GM23338 (cell line): ENCODE results near the gene GRHPR. TPM values are rescaled to one million over a fixed set of nuclear protein-coding genes. Genes with fewer than 3 reads are reported as not detected.

Source experiments
- ATAC-seq: fragments of 200-7000 bp; cut with Tn5 transposase; 3 replicates; pipeline ENCODE4 v1.9.1; 2020
- DNase-seq: peaks from one replicate; pipeline ENCODE4 v3.0.0-alpha.2; 2015; ENCODE audit warnings: low spot score
- H2AFZ ChIP-seq: fragments of 200-600 bp; sonication (generic); 2 replicates; pipeline ENCODE4 v1.8.0; 2016; ENCODE audit warnings: antibody characterized with exemption, mild to moderate bottlenecking, moderate library complexity
- H3F3A ChIP-seq: fragments of 200-600 bp; sonication (generic); replicated peaks from 2 replicates; pipeline ENCODE4 v1.8.0; 2017; ENCODE audit warnings: antibody characterized with exemption, mixed run types, low read depth
- H3K27ac ChIP-seq: fragments of 200-600 bp; sonication (generic); 2 replicates; pipeline ENCODE4 v1.6.1; 2016; ENCODE audit warnings: low read depth
- H3K27me3 ChIP-seq: fragments of 200-600 bp; sonication (generic); 2 replicates; pipeline ENCODE4 v1.8.0; 2016; ENCODE audit warnings: mild to moderate bottlenecking, mixed run types, moderate library complexity; ENCODE audit not compliant: insufficient read depth
- H3K36me3 ChIP-seq: fragments of 200-600 bp; sonication (generic); 2 replicates; pipeline ENCODE4 v1.8.0; 2016; ENCODE audit warnings: mild to moderate bottlenecking; ENCODE audit not compliant: insufficient read depth
- H3K4me1 ChIP-seq: fragments of 200-600 bp; sonication (generic); 2 replicates; pipeline ENCODE4 v1.8.0; 2016; ENCODE audit warnings: mild to moderate bottlenecking, moderate library complexity; ENCODE audit not compliant: insufficient read depth
- H3K4me2 ChIP-seq: fragments of 200-600 bp; sonication (generic); 2 replicates; pipeline ENCODE4 v1.7.1; 2017; ENCODE audit warnings: mixed run types
- H3K4me3 ChIP-seq: fragments of 200-600 bp; sonication (generic); 2 replicates; pipeline ENCODE4 v1.6.1; 2016; ENCODE audit warnings: mixed run types
- H3K79me2 ChIP-seq: fragments of 200-600 bp; sonication (generic); replicated peaks from 2 replicates; pipeline ENCODE4 v1.8.0; 2017; ENCODE audit warnings: mild to moderate bottlenecking; ENCODE audit not compliant: insufficient read depth
- H3K9me2 ChIP-seq: fragments of 200-600 bp; sonication (generic); 2 replicates; pipeline ENCODE4 v1.8.0; 2017; ENCODE audit not compliant: insufficient read depth
- H4K20me1 ChIP-seq: fragments of 200-600 bp; sonication (generic); replicated peaks from 2 replicates; pipeline ENCODE4 v1.8.0; 2017; ENCODE audit warnings: mild to moderate bottlenecking; ENCODE audit not compliant: insufficient read depth
- H3K27ac Mint-ChIP-seq: 2 replicates; pipeline ENCODE4 v1.8.0; 2020; ENCODE audit warnings: inconsistent platforms, mild to moderate bottlenecking, moderate library complexity, mixed read lengths
- H3K27me3 Mint-ChIP-seq: 3 replicates; pipeline ENCODE4 v1.8.0; 2022; ENCODE audit warnings: low read depth, mild to moderate bottlenecking, moderate library complexity, mixed read lengths, inconsistent platforms; ENCODE audit not compliant: insufficient read depth, poor library complexity
- H3K36me3 Mint-ChIP-seq: 3 replicates; pipeline ENCODE4 v1.8.0; 2021; ENCODE audit warnings: low read depth, mild to moderate bottlenecking, inconsistent platforms, moderate library complexity, mixed read lengths
- H3K4me1 Mint-ChIP-seq: 3 replicates; pipeline ENCODE4 v1.8.0; 2020; ENCODE audit warnings: mild to moderate bottlenecking, inconsistent platforms, mixed read lengths
- H3K4me3 Mint-ChIP-seq: 3 replicates; pipeline ENCODE4 v1.8.0; 2021; ENCODE audit warnings: moderate library complexity, mild to moderate bottlenecking, inconsistent platforms, mixed read lengths
- H3K9me3 Mint-ChIP-seq: 3 replicates; pipeline ENCODE4 v1.8.0; 2020; ENCODE audit warnings: moderate library complexity, mild to moderate bottlenecking, inconsistent platforms, mixed read lengths
- CREB1 ChIP-seq: fragments of 250-450 bp; sonication (Bioruptor Pico); IDR thresholded peaks from 2 replicates; pipeline ENCODE4 v1.5.0; 2020; ENCODE audit warnings: low read depth, mild to moderate bottlenecking, moderate library complexity
- EZH2 ChIP-seq: fragments of 200-600 bp; sonication (generic); IDR thresholded peaks from one replicate; pipeline ENCODE4 v1.8.0; 2017; ENCODE audit warnings: antibody characterized with exemption, mild to moderate bottlenecking, low read depth; ENCODE audit not compliant: unreplicated experiment
- EZH2phosphoT487 ChIP-seq: fragments of 200-600 bp; sonication (generic); IDR thresholded peaks from one replicate; pipeline ENCODE4 v1.8.1; 2018; ENCODE audit warnings: antibody characterized with exemption; ENCODE audit not compliant: unreplicated experiment
- JUNB ChIP-seq: IDR thresholded peaks from one replicate; pipeline ENCODE4 v1.6.1; 2016; ENCODE audit warnings: antibody characterized with exemption; ENCODE audit not compliant: unreplicated experiment
- POLR2AphosphoS5 ChIP-seq: IDR thresholded peaks from 2 replicates; pipeline ENCODE4 v1.6.1; 2016; ENCODE audit warnings: antibody characterized with exemption, low read depth
- REST ChIP-seq: IDR thresholded peaks from one replicate; pipeline ENCODE4 v1.6.1; 2018; ENCODE audit warnings: antibody characterized with exemption; ENCODE audit not compliant: unreplicated experiment
- STAT1 ChIP-seq: IDR thresholded peaks from one replicate; pipeline ENCODE4 v1.6.1; 2016; ENCODE audit warnings: antibody characterized with exemption; ENCODE audit not compliant: unreplicated experiment
- ZNF114 ChIP-seq: fragments of 250-450 bp; sonication (Bioruptor Pico); IDR thresholded peaks from 2 replicates; pipeline ENCODE4 v1.5.0; 2020; ENCODE audit warnings: mild to moderate bottlenecking, moderate library complexity
- ZNF331 ChIP-seq: fragments of 250-450 bp; sonication (Bioruptor Pico); IDR thresholded peaks from 2 replicates; pipeline ENCODE4 v1.5.0; 2020; ENCODE audit warnings: low read depth, mild to moderate bottlenecking, moderate library complexity
- ZNF462 ChIP-seq: fragments of 250-450 bp; sonication (Bioruptor Pico); IDR thresholded peaks from 2 replicates; pipeline ENCODE4 v1.5.0; 2020; ENCODE audit warnings: mild to moderate bottlenecking, moderate library complexity
- polyA plus RNA-seq: library from polyadenylated mRNA; unstranded; fragments of >200 nt; fragmentation: Nextera tagmentation; extraction: Ambion mirVana; gene quantifications from 2 replicates; pipeline ENCODE4 v1.2.1, GENCODE V29; 2016
- total RNA-seq: library from RNA; depleted of rRNA; stranded (reverse); fragments of >200 nt; shearing (Covaris generic); gene quantifications from 2 replicates; pipeline ENCODE4 v1.2.3, GENCODE V29; 2014
- TF ChIP-seq, protein P1 (sequence below): IDR thresholded peaks from 2 replicates; pipeline ENCODE4 v1.6.1; 2016; ENCODE audit warnings: antibody characterized with exemption

GRHPR gene
- total and polyA plus RNA-seq, 2 experiments from 2014 or later, result 69.0 to 128 TPM

DNA sequence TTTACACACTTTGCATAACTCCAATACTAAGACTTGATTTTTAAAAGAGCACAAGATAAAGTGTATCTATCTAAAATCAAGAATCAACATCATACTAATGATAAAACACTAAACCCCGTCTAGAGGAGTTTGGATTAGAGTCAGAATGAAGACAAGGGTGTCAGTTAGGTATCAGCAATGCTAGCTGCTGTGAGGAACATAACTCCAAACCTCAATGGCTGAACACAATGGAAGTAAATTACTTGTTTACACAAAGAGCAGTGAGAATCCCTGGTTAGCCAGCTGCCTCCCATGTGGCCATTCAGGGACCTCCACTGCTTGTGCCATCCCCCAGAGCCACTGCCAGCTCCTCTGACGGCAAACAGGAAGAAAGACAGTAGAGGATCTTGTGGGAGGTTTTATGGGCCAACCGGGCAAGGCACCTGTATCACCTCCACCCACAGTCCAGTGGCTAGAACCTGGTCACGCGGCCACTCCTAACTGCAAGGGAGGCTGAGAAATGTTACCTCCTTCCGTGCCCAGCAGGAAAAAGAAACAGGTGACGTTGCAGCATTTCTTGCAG, 24.0 kb upstream of the GRHPR start (continued):
- no peak for TF ChIP-seq CREB1 (CRISPR knock-in tag)
- no peak for TF ChIP-seq ZNF462 (CRISPR knock-in tag)
- TF ChIP-seq STAT1, result no peak
- TF ChIP-seq EZH2phosphoT487, result no peak
- no peak for TF ChIP-seq ZNF331 (CRISPR knock-in tag)
- TF ChIP-seq ZNF114 (CRISPR knock-in tag), result no peak
- no peak for TF ChIP-seq POLR2AphosphoS5

GRCh38 chr9:37399336-37399735, 23.2 kb upstream of the GRHPR start:
- no peak overlapping the region for H3K4me2 ChIP-seq
- H3K27ac ChIP-seq, result no peak overlapping the region
- no peaks in the 10 kb centered on the region for H3F3A ChIP-seq
- H3K27me3 ChIP-seq, result no peaks in the 10 kb centered on the region
- H3K79me2 ChIP-seq, result no peaks in the 10 kb centered on the region
- Mint-ChIP-seq H3K36me3 (no peaks in the 10 kb centered on the region), H3K9me3 (no peaks in the 10 kb centered on the region), H3K4me3 (no peak overlapping the region), H3K4me1 (peaks cover 8% of the 10 kb centered on the region; the same call in 2 of the 3 replicates), H3K27ac (no peak overlapping the region), H3K27me3 (peaks cover 2% of the 10 kb centered on the region)
- no peak overlapping the region for H2AFZ ChIP-seq
- no peaks in the 10 kb centered on the region for H3K36me3 ChIP-seq
- H3K4me1 ChIP-seq, result no peaks in the 10 kb centered on the region
- H3K4me3 ChIP-seq, result no peak overlapping the region
- H3K9me2 ChIP-seq, result no peaks in the 10 kb centered on the region
- ATAC-seq (no peak), DNase-seq (no peak)
- H4K20me1 ChIP-seq, result no peaks in the 10 kb centered on the region
- TF ChIP-seq ZNF114 (CRISPR knock-in tag) (no peak), EZH2phosphoT487 (no peak), STAT1 (no peak), REST (no peak), JUNB (no peak), EZH2 (no peak)
- TF ChIP-seq, protein P1, sequence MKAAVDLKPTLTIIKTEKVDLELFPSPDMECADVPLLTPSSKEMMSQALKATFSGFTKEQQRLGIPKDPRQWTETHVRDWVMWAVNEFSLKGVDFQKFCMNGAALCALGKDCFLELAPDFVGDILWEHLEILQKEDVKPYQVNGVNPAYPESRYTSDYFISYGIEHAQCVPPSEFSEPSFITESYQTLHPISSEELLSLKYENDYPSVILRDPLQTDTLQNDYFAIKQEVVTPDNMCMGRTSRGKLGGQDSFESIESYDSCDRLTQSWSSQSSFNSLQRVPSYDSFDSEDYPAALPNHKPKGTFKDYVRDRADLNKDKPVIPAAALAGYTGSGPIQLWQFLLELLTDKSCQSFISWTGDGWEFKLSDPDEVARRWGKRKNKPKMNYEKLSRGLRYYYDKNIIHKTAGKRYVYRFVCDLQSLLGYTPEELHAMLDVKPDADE, result no peak
